SU-DHL-6 (cell line): ENCODE data around the gene SH3RF3.

Experiments
- H2AFZ ChIP-seq: fragments of 200-600 bp; sonication (generic); 2 replicates; pipeline ENCODE4 v1.6.1; 2014; ENCODE audit warnings: low read depth, mild to moderate bottlenecking, moderate library complexity, mixed read lengths, antibody characterized with exemption, low read length; ENCODE audit not compliant: severe bottlenecking
- H3F3A ChIP-seq: fragments of 200-600 bp; shearing (Covaris generic); 2 replicates; pipeline ENCODE4 v1.6.0; 2016; ENCODE audit warnings: antibody characterized with exemption, mild to moderate bottlenecking; ENCODE audit not compliant: insufficient read depth
- H3K27ac ChIP-seq: fragments of 200-600 bp; sonication (generic); 2 replicates; pipeline ENCODE4 v1.5.1; 2016; ENCODE audit warnings: low read depth, mild to moderate bottlenecking, low read length, moderate library complexity, mixed read lengths
- H3K27me3 ChIP-seq: fragments of 200-600 bp; sonication (generic), shearing (Covaris generic); 2 replicates; pipeline ENCODE4 v1.6.0; 2014; ENCODE audit warnings: mild to moderate bottlenecking, low read length
- H3K36me3 ChIP-seq: fragments of 200-600 bp; sonication (generic); 2 replicates; pipeline ENCODE4 v1.6.1; 2014; ENCODE audit warnings: mild to moderate bottlenecking, low read length, mixed read lengths
- H3K4me2 ChIP-seq: fragments of 300-600, 200-600 bp; shearing (Covaris generic), sonication (generic); 2 replicates; pipeline ENCODE4 v1.6.0; 2014; ENCODE audit warnings: low read length, low read depth, mild to moderate bottlenecking; ENCODE audit not compliant: poor library complexity, severe bottlenecking
- H3K4me3 ChIP-seq: fragments of 200-600 bp; sonication (generic); 2 replicates; pipeline ENCODE4 v1.5.1; 2014; ENCODE audit warnings: antibody characterized with exemption, low read length, mild to moderate bottlenecking, mixed read lengths; ENCODE audit not compliant: insufficient read depth, poor library complexity, severe bottlenecking
- H3K79me2 ChIP-seq: fragments of 200-600 bp; sonication (generic); 2 replicates; pipeline ENCODE4 v1.6.1; 2014; ENCODE audit warnings: mild to moderate bottlenecking, low read length, moderate library complexity; ENCODE audit not compliant: insufficient read depth
- H3K9ac ChIP-seq: fragments of 200-600 bp; sonication (generic); 2 replicates; pipeline ENCODE4 v1.7.0; 2014; ENCODE audit warnings: mild to moderate bottlenecking, low read length
- H3K9me2 ChIP-seq: fragments of 200-600 bp; sonication (generic); replicated peaks from 2 replicates; pipeline ENCODE4 v1.6.1; 2014; ENCODE audit warnings: low read length; ENCODE audit not compliant: insufficient read depth
- H3K9me3 ChIP-seq: fragments of 200-600 bp; sonication (generic); 2 replicates; pipeline ENCODE4 v1.6.1; 2014; ENCODE audit warnings: low read length, mixed read lengths; ENCODE audit not compliant: insufficient read depth
- H4K20me1 ChIP-seq: fragments of 200-600 bp; sonication (generic); 2 replicates; pipeline ENCODE4 v1.6.1; 2014; ENCODE audit warnings: low read depth, mild to moderate bottlenecking, antibody characterized with exemption, low read length, moderate library complexity, mixed read lengths
- CTCF ChIP-seq: fragments of 200-600 bp; sonication (generic); IDR thresholded peaks from one replicate; pipeline ENCODE4 v1.5.1; 2017; ENCODE audit warnings: antibody characterized with exemption, mild to moderate bottlenecking, low read length, moderate library complexity; ENCODE audit not compliant: insufficient read depth, poor library complexity, severe bottlenecking
- EZH2phosphoT487 ChIP-seq: fragments of 200-600 bp; sonication (generic), shearing (Covaris generic); conservative IDR thresholded peaks from 2 replicates; pipeline ENCODE4 v1.6.1; 2018; ENCODE audit warnings: mild to moderate bottlenecking, antibody characterized with exemption, low read length, moderate library complexity, mixed read lengths

The SH3RF3 gene

GRCh38 chr2:109384308-109385271 is 255.6 kb downstream of the SH3RF3 start:
- Histone ChIP-seq H3K36me3 (no peaks in the 10 kb centered on the region), H3K9me2 (no peaks in the 10 kb centered on the region), H3K4me3 (no peak overlapping the region), H3K9me3 (no peaks in the 10 kb centered on the region), H3K9ac (no peak overlapping the region), H3K79me2 (no peaks in the 10 kb centered on the region), H3K4me2 (no peak overlapping the region), H3K27me3 (no peaks in the 10 kb centered on the region), H2AFZ (no peak overlapping the region), H3K27ac (no peak overlapping the region), H3F3A (no peaks in the 10 kb centered on the region), H4K20me1 (no peaks in the 10 kb centered on the region)
- no peak for TF ChIP-seq EZH2phosphoT487
- TF ChIP-seq CTCF: no peak

GRCh38 chr2:109385506-109385905 is 256.5 kb downstream of the SH3RF3 start:
- Histone ChIP-seq H3K4me2 (no peak overlapping the region), H3K9me3 (no peaks in the 10 kb centered on the region), H3F3A (no peaks in the 10 kb centered on the region), H2AFZ (no peak overlapping the region), H3K27me3 (no peaks in the 10 kb centered on the region), H3K9ac (no peak overlapping the region), H3K9me2 (no peaks in the 10 kb centered on the region), H3K27ac (no peak overlapping the region), H3K36me3 (no peaks in the 10 kb centered on the region), H4K20me1 (no peaks in the 10 kb centered on the region), H3K4me3 (no peak overlapping the region), H3K79me2 (no peaks in the 10 kb centered on the region)
- TF ChIP-seq CTCF (no peak), EZH2phosphoT487 (no peak)

- Histone ChIP-seq H3F3A (no peaks in the 10 kb centered on the region), H3K4me2 (no peak overlapping the region), H3K27ac (no peak overlapping the region), H3K27me3 (no peaks in the 10 kb centered on the region), H3K79me2 (no peaks in the 10 kb centered on the region), H4K20me1 (no peaks in the 10 kb centered on the region), H2AFZ (no peak overlapping the region), H3K36me3 (no peaks in the 10 kb centered on the region), H3K9ac (no peak overlapping the region), H3K9me2 (no peaks in the 10 kb centered on the region), H3K9me3 (no peaks in the 10 kb centered on the region), H3K4me3 (no peak overlapping the region)
- TF ChIP-seq CTCF (no peak), EZH2phosphoT487 (no peak)
Observed at GRCh38 chr2:109386004-109386695, 257.1 kb downstream of the SH3RF3 start.
